Fibroblast of lung (primary cell): ENCODE results near the gene TNNI3. TPM values are rescaled to one million over a fixed set of nuclear protein-coding genes. Genes with fewer than 3 reads are reported as not detected.

Source experiments
- DNase-seq, 2 donors: peaks; one replicate each; pipeline versions ENCODE4 v3.0.0 to v3.0.0-alpha.2; 2010; ENCODE audit warnings: low read depth in 2 of 2
- H2AFZ ChIP-seq: 2 replicates; pipeline ENCODE4 v1.5.1; 2012; ENCODE audit warnings: low read length, control low read depth, inconsistent platforms
- H3K27ac ChIP-seq: 2 replicates; pipeline ENCODE4 v1.5.1; 2011; ENCODE audit warnings: low read length, control low read depth; ENCODE audit not compliant: insufficient read depth
- H3K27me3 ChIP-seq: 2 replicates; pipeline ENCODE4 v1.5.1; 2011; ENCODE audit warnings: mild to moderate bottlenecking, low read length; ENCODE audit not compliant: control insufficient read depth, insufficient read depth
- H3K36me3 ChIP-seq: 2 replicates; pipeline ENCODE4 v1.5.1; 2011; ENCODE audit warnings: low read length; ENCODE audit not compliant: control insufficient read depth, insufficient read depth
- H3K4me1 ChIP-seq: 2 replicates; pipeline ENCODE4 v1.5.1; 2011; ENCODE audit warnings: low read length; ENCODE audit not compliant: control insufficient read depth, insufficient read depth; ENCODE audit errors: extremely low read depth
- H3K4me2 ChIP-seq: 2 replicates; pipeline ENCODE4 v1.5.1; 2011; ENCODE audit warnings: low read length, control low read depth; ENCODE audit not compliant: insufficient read depth; ENCODE audit errors: extremely low read depth
- H3K4me3 ChIP-seq, 4 experiments: fragments of 200-600 bp in 1 of 4; sonication (generic) in 1 of 4; replicated peaks in 1 of 4; 2 replicates each; pipeline ENCODE4 v1.5.1; 2011 to 2016; ENCODE audit warnings: low read length in 4 of 4, low read depth in 3 of 4, mild to moderate bottlenecking in 3 of 4, control low read depth in 2 of 4, inconsistent platforms in 1 of 4, mixed read lengths in 1 of 4; ENCODE audit not compliant: insufficient read depth in 1 of 4; ENCODE audit errors: control extremely low read depth in 1 of 4
- H3K79me2 ChIP-seq: 2 replicates; pipeline ENCODE4 v1.5.1; 2012; ENCODE audit warnings: mild to moderate bottlenecking, low read length, inconsistent platforms; ENCODE audit not compliant: control insufficient read depth, insufficient read depth
- H3K9ac ChIP-seq: 2 replicates; pipeline ENCODE4 v1.5.1; 2011; ENCODE audit warnings: mild to moderate bottlenecking, low read length, control low read depth; ENCODE audit not compliant: insufficient read depth
- H3K9me3 ChIP-seq: 2 replicates; pipeline ENCODE4 v1.5.1; 2012; ENCODE audit warnings: low read depth, low read length; ENCODE audit not compliant: control insufficient read depth, insufficient read depth
- H4K20me1 ChIP-seq: 2 replicates; pipeline ENCODE4 v1.5.1; 2011; ENCODE audit warnings: low read length; ENCODE audit not compliant: control insufficient read depth, insufficient read depth; ENCODE audit errors: extremely low read depth
- EZH2 ChIP-seq: IDR thresholded peaks from 2 replicates; pipeline ENCODE4 v1.5.1; 2012; ENCODE audit warnings: low read length, control low read depth, mild to moderate bottlenecking; ENCODE audit errors: missing control alignments
- polyA plus RNA-seq, 2 donors: library from polyadenylated mRNA; depleted of rRNA in 1 of 2; stranded (reverse) in 1 of 2; unstranded in 1 of 2; fragments of >200 nt; gene quantifications; 2 replicates each; pipeline ENCODE4 v1.2.1, GENCODE V29; 2011 to 2012; ENCODE audit warnings: missing spikeins in 1 of 2
- total RNA-seq: library from RNA; depleted of rRNA; stranded (reverse); fragments of >200 nt; gene quantifications from 2 replicates; pipeline ENCODE4 v1.2.1, GENCODE V29; 2014
- TF ChIP-seq, protein P1 (sequence below), 2 donors: IDR thresholded peaks in 1 of 2; conservative IDR thresholded peaks in 1 of 2; 1 replicate in 1 of 2; 2 replicates in 1 of 2; pipeline ENCODE4 v1.5.1; 2011 to 2012; ENCODE audit warnings: low read length in 2 of 2, control low read depth in 1 of 2, inconsistent platforms in 1 of 2, low read depth in 1 of 2, mild to moderate bottlenecking in 1 of 2

Gene TNNI3
- total and polyA plus RNA-seq, 2 donors (not counting 1 experiment from before 2014, with no cell fraction given), result not detected

DNA sequence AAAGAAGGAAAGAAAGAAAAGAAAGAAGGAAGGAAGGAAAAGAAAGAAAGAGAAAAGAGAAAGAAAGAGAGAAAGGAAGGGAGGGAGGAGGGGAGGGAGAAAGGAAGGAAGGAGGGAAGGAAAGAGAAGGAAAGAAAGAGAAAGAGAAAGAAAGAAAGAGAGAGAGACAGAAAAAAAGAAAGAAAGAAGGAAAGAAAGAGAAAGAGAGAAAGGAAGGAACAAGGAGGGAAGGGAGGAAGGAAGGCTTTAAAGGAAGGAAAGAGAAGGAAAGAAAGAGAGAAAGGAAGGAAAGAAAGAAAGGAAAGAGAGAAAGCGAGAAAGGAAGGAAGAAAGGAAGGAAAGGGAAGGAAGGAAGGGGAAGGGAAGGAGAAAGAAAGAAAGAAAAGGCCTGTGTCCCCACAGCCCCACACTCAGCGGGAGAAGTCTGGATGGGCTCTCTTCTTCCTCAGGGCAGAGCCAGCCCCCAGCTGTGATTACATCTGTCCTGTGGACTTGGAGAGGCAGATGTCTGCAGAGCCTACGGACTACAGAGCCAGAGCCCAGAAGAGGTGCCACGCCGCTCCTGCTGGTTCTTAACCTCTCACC is 42.2 kb upstream of the TNNI3 start:
- Histone ChIP-seq H3K36me3 (no peaks in the 10 kb centered on the region), H3K4me2 (no peak overlapping the region), H2AFZ (no peak overlapping the region), H3K4me3 (no peak overlapping the region), H3K79me2 (no peaks in the 10 kb centered on the region), H3K27ac (no peak overlapping the region), H3K9me3 (no peaks in the 10 kb centered on the region), H3K9ac (no peak overlapping the region), H3K4me1 (no peaks in the 10 kb centered on the region), H3K27me3 (no peaks in the 10 kb centered on the region), H4K20me1 (no peaks in the 10 kb centered on the region)
- no peak for DNase-seq
- TF ChIP-seq, protein P1, sequence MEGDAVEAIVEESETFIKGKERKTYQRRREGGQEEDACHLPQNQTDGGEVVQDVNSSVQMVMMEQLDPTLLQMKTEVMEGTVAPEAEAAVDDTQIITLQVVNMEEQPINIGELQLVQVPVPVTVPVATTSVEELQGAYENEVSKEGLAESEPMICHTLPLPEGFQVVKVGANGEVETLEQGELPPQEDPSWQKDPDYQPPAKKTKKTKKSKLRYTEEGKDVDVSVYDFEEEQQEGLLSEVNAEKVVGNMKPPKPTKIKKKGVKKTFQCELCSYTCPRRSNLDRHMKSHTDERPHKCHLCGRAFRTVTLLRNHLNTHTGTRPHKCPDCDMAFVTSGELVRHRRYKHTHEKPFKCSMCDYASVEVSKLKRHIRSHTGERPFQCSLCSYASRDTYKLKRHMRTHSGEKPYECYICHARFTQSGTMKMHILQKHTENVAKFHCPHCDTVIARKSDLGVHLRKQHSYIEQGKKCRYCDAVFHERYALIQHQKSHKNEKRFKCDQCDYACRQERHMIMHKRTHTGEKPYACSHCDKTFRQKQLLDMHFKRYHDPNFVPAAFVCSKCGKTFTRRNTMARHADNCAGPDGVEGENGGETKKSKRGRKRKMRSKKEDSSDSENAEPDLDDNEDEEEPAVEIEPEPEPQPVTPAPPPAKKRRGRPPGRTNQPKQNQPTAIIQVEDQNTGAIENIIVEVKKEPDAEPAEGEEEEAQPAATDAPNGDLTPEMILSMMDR (conservative IDR thresholded peaks at IDR 0.05 in 1 of 2, IDR thresholded peaks at IDR 0.05 in 1 of 2; ENCODE audit: low read depth in 1 of 2, low read length in 2 of 2), result no peak
- no peak for TF ChIP-seq EZH2

DNA sequence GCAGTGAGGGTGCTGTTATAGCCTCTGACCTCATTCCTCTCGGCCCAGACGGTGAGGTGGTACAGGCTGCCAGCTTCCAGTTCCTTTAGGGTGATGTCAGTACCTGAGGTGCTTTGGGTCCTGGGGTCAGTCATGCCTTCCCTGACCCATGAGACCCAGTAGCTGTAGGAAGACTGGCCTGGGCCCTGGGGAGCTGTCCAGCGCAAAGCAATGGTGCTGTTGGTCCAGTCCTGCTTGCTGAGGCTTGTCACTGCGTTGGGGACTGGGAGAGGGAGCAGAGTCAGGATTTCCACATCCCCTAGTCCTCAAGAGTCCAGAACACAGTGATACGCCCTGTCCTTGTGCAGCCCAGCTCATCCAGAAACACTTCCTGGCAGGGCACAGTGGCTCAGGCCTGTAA is 41.1 kb upstream of the TNNI3 start:
- no peaks in the 10 kb centered on the region for H3K27me3 ChIP-seq
- no peak overlapping the region for H3K27ac ChIP-seq
- TF ChIP-seq, protein P1 (conservative IDR thresholded peaks at IDR 0.05 in 1 of 2, IDR thresholded peaks at IDR 0.05 in 1 of 2; ENCODE audit: low read depth in 1 of 2, low read length in 2 of 2), result no peak
- TF ChIP-seq EZH2, result no peak
- no peak overlapping the region for H3K4me3 ChIP-seq
- no peaks in the 10 kb centered on the region for H3K4me1 ChIP-seq
- H3K9me3 ChIP-seq, result no peaks in the 10 kb centered on the region
- no peaks in the 10 kb centered on the region for H4K20me1 ChIP-seq
- no peak overlapping the region for H3K9ac ChIP-seq
- no peaks in the 10 kb centered on the region for H3K36me3 ChIP-seq
- H3K4me2 ChIP-seq, result no peak overlapping the region
- no peak overlapping the region for H2AFZ ChIP-seq
- no peaks in the 10 kb centered on the region for H3K79me2 ChIP-seq
- no peak for DNase-seq

- no peaks in the 10 kb centered on the region for H3K4me1 ChIP-seq
- H3K4me3 ChIP-seq, result no peak overlapping the region
- H3K9me3 ChIP-seq, result no peaks in the 10 kb centered on the region
- H3K27me3 ChIP-seq, result no peaks in the 10 kb centered on the region
- TF ChIP-seq, protein P1 (conservative IDR thresholded peaks at IDR 0.05 in 1 of 2, IDR thresholded peaks at IDR 0.05 in 1 of 2; ENCODE audit: low read depth in 1 of 2, low read length in 2 of 2), result no peak
- no peak for TF ChIP-seq EZH2
- DNase-seq, result no peak
- H3K27ac ChIP-seq, result no peak overlapping the region
- no peak overlapping the region for H2AFZ ChIP-seq
- H3K9ac ChIP-seq, result no peak overlapping the region
- no peaks in the 10 kb centered on the region for H4K20me1 ChIP-seq
- H3K4me2 ChIP-seq, result no peak overlapping the region
- H3K79me2 ChIP-seq, result no peaks in the 10 kb centered on the region
- no peaks in the 10 kb centered on the region for H3K36me3 ChIP-seq
These were observed 40.0 kb upstream of the TNNI3 start for GRCh38 chr19:55197528-55197927.
